K562 (cell line): ENCODE results near the gene KRT8. TPM values are rescaled to one million over a fixed set of nuclear protein-coding genes. Genes with fewer than 3 reads are reported as not detected.

Experiments used
- ATAC-seq: fragments of 200-7000 bp; cut with Tn5 transposase; 3 replicates; pipeline ENCODE4 v1.9.1; 2020; ENCODE audit warnings: moderate library complexity
- BruUV-seq: library from RNA; stranded (reverse); fragments of 400-500 nt; replicated peaks from 2 replicates; lab custom pipeline; 2021; lab: Mats Ljungman, UMichigan
- CTCF ChIA-PET: fragments of 300-600 bp; formaldehyde crosslinking; extraction: SDS; loops from one replicate; lab custom pipeline; 2021; ENCODE audit warnings: low intra/inter-chr PET ratio; lab: Yijun Ruan, JAX
- POLR2A ChIA-PET: fragments of 300-600, 350-650 bp; sonication (Branson Sonifier 250); formaldehyde crosslinking; extraction: SDS; loops from one replicate; lab custom pipeline; 2021; ENCODE audit warnings: antibody characterized with exemption, inconsistent platforms; lab: Yijun Ruan, JAX
- DNase-seq, 4 experiments: peaks; one replicate each; pipeline versions ENCODE4 v3.0.0 to v3.0.0-alpha.2; 2011 to 2018; ENCODE audit warnings: low spot score in 3 of 4, mixed read lengths in 3 of 4; ENCODE audit errors: extremely low read depth in 1 of 4
- FAIRE-seq: peaks from 2 replicates; lab custom pipeline; 2011; peaks lifted over from hg19 to GRCh38; lab: Jason Lieb, UNC
- H2AFZ ChIP-seq: 2 replicates; pipeline ENCODE4 v1.6.0; 2011; ENCODE audit warnings: low read depth, low read length, control low read depth, inconsistent platforms
- H3K27ac ChIP-seq: fragments of 200-600 bp; 3 replicates; pipeline ENCODE4 v1.8.0; 2011; ENCODE audit warnings: low read depth, mild to moderate bottlenecking, control low read depth, inconsistent platforms, low read length, moderate library complexity, mixed read lengths; ENCODE audit errors: extremely low read depth
- H3K27me3 ChIP-seq, 2 experiments: fragments of 300-600 bp in 1 of 2; 2 replicates in 1 of 2; 3 replicates in 1 of 2; pipeline versions ENCODE4 v1.6.0 to v1.8.0; 2011; ENCODE audit warnings: inconsistent platforms in 2 of 2, low read length in 2 of 2, mild to moderate bottlenecking in 1 of 2, mixed read lengths in 1 of 2, moderate library complexity in 1 of 2; ENCODE audit not compliant: control insufficient read depth in 2 of 2, insufficient read depth in 2 of 2
- H3K36me3 ChIP-seq: fragments of 300-600 bp; 3 replicates; pipeline ENCODE4 v1.8.0; 2011; ENCODE audit warnings: mild to moderate bottlenecking, low read length, inconsistent platforms; ENCODE audit not compliant: control insufficient read depth, insufficient read depth
- H3K4me1 ChIP-seq, 2 experiments: fragments of 200-600 bp in 1 of 2; replicated peaks in 1 of 2; 2 replicates in 1 of 2; 3 replicates in 1 of 2; pipeline versions ENCODE4 v1.5.1 to v1.8.0; 2011; ENCODE audit warnings: inconsistent platforms in 2 of 2, low read length in 2 of 2, mild to moderate bottlenecking in 1 of 2, mixed read lengths in 1 of 2, moderate library complexity in 1 of 2; ENCODE audit not compliant: control insufficient read depth in 2 of 2, insufficient read depth in 2 of 2
- H3K4me2 ChIP-seq: 2 replicates; pipeline ENCODE4 v1.6.1; 2011; ENCODE audit warnings: low read length, control low read depth, inconsistent platforms, mixed read lengths; ENCODE audit not compliant: insufficient read depth
- H3K4me3 ChIP-seq: fragments of 200-600 bp; sonication (generic), shearing (Covaris generic); 2 replicates; pipeline ENCODE4 v1.5.1; 2016; ENCODE audit warnings: control low read depth, inconsistent platforms
- H3K79me2 ChIP-seq: fragments of 200-600 bp; 3 replicates; pipeline ENCODE4 v1.8.0; 2011; ENCODE audit warnings: low read length, inconsistent platforms; ENCODE audit not compliant: control insufficient read depth, insufficient read depth
- H3K9ac ChIP-seq, 2 experiments: 2 replicates each; pipeline versions ENCODE4 v1.6.0 to v1.6.1; 2011; ENCODE audit warnings: low read depth in 2 of 2, low read length in 2 of 2, control low read depth in 1 of 2, inconsistent platforms in 1 of 2, mild to moderate bottlenecking in 1 of 2, mixed read lengths in 1 of 2; ENCODE audit not compliant: insufficient read depth in 1 of 2
- H3K9me1 ChIP-seq: one replicate; pipeline ENCODE4 v1.6.0; 2011; ENCODE audit warnings: inconsistent platforms, mild to moderate bottlenecking, low read length, moderate library complexity; ENCODE audit not compliant: control insufficient read depth, insufficient read depth
- H3K9me3 ChIP-seq: replicated peaks from 2 replicates; pipeline ENCODE4 v1.5.1; 2011; ENCODE audit warnings: low read depth, low read length, inconsistent platforms; ENCODE audit not compliant: control insufficient read depth, insufficient read depth
- H4K20me1 ChIP-seq: replicated peaks from 2 replicates; pipeline ENCODE4 v1.6.1; 2011; ENCODE audit warnings: low read length, inconsistent platforms, mixed read lengths; ENCODE audit not compliant: control insufficient read depth, insufficient read depth
- CREB1 ChIP-seq, 2 experiments: sonication (generic) in 1 of 2; formaldehyde crosslinking in 1 of 2; IDR thresholded peaks; 2 replicates each; pipeline versions ENCODE4 v1.6.1 to v1.8.0; 2012 to 2022; ENCODE audit warnings: inconsistent platforms in 1 of 2, mild to moderate bottlenecking in 1 of 2, missing genetic modification reagents in 1 of 2, moderate library complexity in 1 of 2
- GTF2F1 ChIP-seq: IDR thresholded peaks from 2 replicates; pipeline ENCODE4 v1.6.1; 2011; ENCODE audit warnings: low read depth, low read length, improper control_type of control experiment
- HDAC8 ChIP-seq: fragments of 450-650 bp; IDR thresholded peaks from 2 replicates; pipeline ENCODE4 v1.6.1; 2016; ENCODE audit warnings: mild to moderate bottlenecking, missing genetic modification characterization, moderate library complexity, missing compliant biosample characterization
- HNRNPLL ChIP-seq: fragments of 200-400 bp; formaldehyde crosslinking; IDR thresholded peaks from 2 replicates; pipeline ENCODE4 v1.6.1; 2017; ENCODE audit warnings: low read length, low read depth, mild to moderate bottlenecking; ENCODE audit not compliant: poor library complexity, severe bottlenecking
- NFATC3 ChIP-seq: fragments of 450-650 bp; IDR thresholded peaks from 2 replicates; pipeline ENCODE4 v1.6.1; 2017; ENCODE audit warnings: mild to moderate bottlenecking
- RBM25 ChIP-seq: fragments of 200-400 bp; formaldehyde crosslinking; IDR thresholded peaks from 2 replicates; pipeline ENCODE4 v1.6.1; 2018; ENCODE audit warnings: low read length, low read depth, moderate library complexity; ENCODE audit not compliant: severe bottlenecking
- TBL1XR1 ChIP-seq, 2 experiments: IDR thresholded peaks; 2 replicates each; pipeline ENCODE4 v1.6.1; 2012; ENCODE audit warnings: improper control_type of control experiment in 2 of 2, low read length in 2 of 2, mild to moderate bottlenecking in 1 of 2
- ZNF140 ChIP-seq: fragments of 250-450 bp; sonication (Bioruptor Pico); IDR thresholded peaks from 2 replicates; pipeline ENCODE4 v1.8.0; 2021; ENCODE audit warnings: moderate library complexity, mild to moderate bottlenecking, inconsistent platforms
- ZNF224 ChIP-seq: sonication (generic); formaldehyde crosslinking; IDR thresholded peaks from 2 replicates; pipeline ENCODE4 v1.8.0; 2022; ENCODE audit warnings: mild to moderate bottlenecking, missing genetic modification reagents
- WGBS: fragments of 100-300 bp; shearing (Covaris generic); methylation state at CpG from one replicate; pipeline ENCODE4 v1.1.6; 2016; ENCODE audit warnings: low coverage, mixed read lengths; ENCODE audit not compliant: insufficient coverage; ENCODE audit errors: missing lambda C conversion rate; 5-methylcytosine and 5-hydroxymethylcytosine counted together
- in situ Hi-C: fragments of 300-500 bp; cut with MboI; formaldehyde crosslinking; loops from 4 replicates; pipeline ENCODE4 v1.15.0; 2018; ENCODE audit warnings: inconsistent platforms, mixed read lengths
- intact Hi-C: fragments of 100-400 bp; cut with micrococcal nuclease; formaldehyde crosslinking; loops from 2 replicates; pipeline ENCODE4 v1.14.2; 2022
- polyA plus RNA-seq, 8 experiments: library from polyadenylated mRNA; depleted of rRNA in 4 of 8; stranded (reverse) in 5 of 8; unstranded in 3 of 8; fragments of >200 nt; fragmentation: Nextera tagmentation in 2 of 8; fragmentation: Illumina TruSeq in 1 of 8; extraction: Ambion mirVana in 2 of 8; extraction: Trizol in 1 of 8; gene quantifications; 2 replicates each; pipeline versions ENCODE4 v1.2.1 to v1.2.3, GENCODE V29; 2011 to 2014; ENCODE audit warnings: inconsistent platforms in 1 of 8, missing spikeins in 1 of 8
- total RNA-seq, 7 experiments: library from RNA; depleted of rRNA in 6 of 7; stranded (reverse); fragments of >200 nt in 6 of 7; fragmentation: Illumina TruSeq in 2 of 7; extraction: Trizol in 2 of 7; gene quantifications; 2 replicates each; pipeline versions ENCODE4 v1.2.1 to v1.2.3, GENCODE V29; 2011 to 2021; ENCODE audit warnings: low replicate concordance in 1 of 7
- TF ChIP-seq, protein P1 (sequence below): fragments of 250-450 bp; sonication (Bioruptor Pico); IDR thresholded peaks from 2 replicates; pipeline ENCODE4 v1.8.0; 2021; ENCODE audit warnings: moderate library complexity, mild to moderate bottlenecking, inconsistent platforms
- TF ChIP-seq, protein P2 (sequence below): fragments of 200-800 bp; sonication (Bioruptor generic); IDR thresholded peaks from 2 replicates; pipeline ENCODE4 v1.6.1; 2017; ENCODE audit warnings: missing genetic modification characterization, missing compliant biosample characterization
- TF ChIP-seq, protein P3 (sequence below), 3 experiments: fragments of 200-800 bp in 1 of 3; fragments of 250-450 bp in 1 of 3; fragments of 450-650 bp in 1 of 3; sonication (Bioruptor Pico) in 1 of 3; sonication (Bioruptor generic) in 1 of 3; formaldehyde crosslinking in 1 of 3; IDR thresholded peaks; 2 replicates each; pipeline versions ENCODE4 v1.6.1 to v1.8.0; 2016 to 2022; ENCODE audit warnings: mild to moderate bottlenecking in 2 of 3, missing genetic modification characterization in 2 of 3, missing compliant biosample characterization in 1 of 3, moderate library complexity in 1 of 3

The KRT8 gene
- total and polyA plus RNA-seq, 9 of the 15 experiments (the other 6 are each of a cell fraction or from before 2014, with no cell fraction given), result 41.5 to 661 (median 260) TPM

DNA sequence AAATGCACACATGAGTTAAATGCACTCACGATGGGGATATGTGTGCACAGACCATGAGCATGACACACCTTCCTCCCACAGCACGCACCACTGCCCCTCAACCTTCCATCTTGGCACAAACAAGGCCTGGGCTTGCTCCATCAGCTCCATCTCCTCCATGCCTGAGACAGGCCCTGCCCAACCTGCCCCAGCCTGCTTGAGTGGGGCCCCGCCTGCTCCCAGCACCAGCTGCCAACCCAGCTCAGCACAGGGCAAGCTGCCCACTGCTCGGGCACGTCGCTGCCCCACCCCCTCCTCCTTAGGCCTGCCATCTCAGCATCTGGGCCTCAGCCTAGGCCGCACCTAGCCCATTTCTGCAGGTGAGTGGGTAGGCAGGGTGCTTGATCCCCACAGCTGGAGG is 28.5 kb downstream of the KRT8 start:
- FAIRE-seq, result no peak
- no peak overlapping the region; the same call in 1 of the 2 replicates for H2AFZ ChIP-seq
- intact Hi-C loops, result loop anchor here (10.0 kb wide), 1 partner anchor 182 kb away; no protein-coding TSS in a partner anchor
- no peak for TF ChIP-seq GTF2F1
- no peak for TF ChIP-seq HDAC8
- TF ChIP-seq RBM25, result no peak
- TF ChIP-seq, protein P1, sequence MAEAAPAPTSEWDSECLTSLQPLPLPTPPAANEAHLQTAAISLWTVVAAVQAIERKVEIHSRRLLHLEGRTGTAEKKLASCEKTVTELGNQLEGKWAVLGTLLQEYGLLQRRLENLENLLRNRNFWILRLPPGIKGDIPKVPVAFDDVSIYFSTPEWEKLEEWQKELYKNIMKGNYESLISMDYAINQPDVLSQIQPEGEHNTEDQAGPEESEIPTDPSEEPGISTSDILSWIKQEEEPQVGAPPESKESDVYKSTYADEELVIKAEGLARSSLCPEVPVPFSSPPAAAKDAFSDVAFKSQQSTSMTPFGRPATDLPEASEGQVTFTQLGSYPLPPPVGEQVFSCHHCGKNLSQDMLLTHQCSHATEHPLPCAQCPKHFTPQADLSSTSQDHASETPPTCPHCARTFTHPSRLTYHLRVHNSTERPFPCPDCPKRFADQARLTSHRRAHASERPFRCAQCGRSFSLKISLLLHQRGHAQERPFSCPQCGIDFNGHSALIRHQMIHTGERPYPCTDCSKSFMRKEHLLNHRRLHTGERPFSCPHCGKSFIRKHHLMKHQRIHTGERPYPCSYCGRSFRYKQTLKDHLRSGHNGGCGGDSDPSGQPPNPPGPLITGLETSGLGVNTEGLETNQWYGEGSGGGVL (CRISPR knock-in tag), result no peak
- no peak for TF ChIP-seq NFATC3
- no peak for TF ChIP-seq CREB1 (IDR thresholded peaks at IDR 0.05)
- TF ChIP-seq CREB1 (CRISPR knock-in tag; IDR thresholded peaks at IDR 0.05), result no peak
- TF ChIP-seq, protein P2, sequence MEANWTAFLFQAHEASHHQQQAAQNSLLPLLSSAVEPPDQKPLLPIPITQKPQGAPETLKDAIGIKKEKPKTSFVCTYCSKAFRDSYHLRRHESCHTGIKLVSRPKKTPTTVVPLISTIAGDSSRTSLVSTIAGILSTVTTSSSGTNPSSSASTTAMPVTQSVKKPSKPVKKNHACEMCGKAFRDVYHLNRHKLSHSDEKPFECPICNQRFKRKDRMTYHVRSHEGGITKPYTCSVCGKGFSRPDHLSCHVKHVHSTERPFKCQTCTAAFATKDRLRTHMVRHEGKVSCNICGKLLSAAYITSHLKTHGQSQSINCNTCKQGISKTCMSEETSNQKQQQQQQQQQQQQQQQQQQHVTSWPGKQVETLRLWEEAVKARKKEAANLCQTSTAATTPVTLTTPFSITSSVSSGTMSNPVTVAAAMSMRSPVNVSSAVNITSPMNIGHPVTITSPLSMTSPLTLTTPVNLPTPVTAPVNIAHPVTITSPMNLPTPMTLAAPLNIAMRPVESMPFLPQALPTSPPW (CRISPR knock-in tag), result no peak
- TF ChIP-seq ZNF224, result no peak
- TF ChIP-seq, protein P3, sequence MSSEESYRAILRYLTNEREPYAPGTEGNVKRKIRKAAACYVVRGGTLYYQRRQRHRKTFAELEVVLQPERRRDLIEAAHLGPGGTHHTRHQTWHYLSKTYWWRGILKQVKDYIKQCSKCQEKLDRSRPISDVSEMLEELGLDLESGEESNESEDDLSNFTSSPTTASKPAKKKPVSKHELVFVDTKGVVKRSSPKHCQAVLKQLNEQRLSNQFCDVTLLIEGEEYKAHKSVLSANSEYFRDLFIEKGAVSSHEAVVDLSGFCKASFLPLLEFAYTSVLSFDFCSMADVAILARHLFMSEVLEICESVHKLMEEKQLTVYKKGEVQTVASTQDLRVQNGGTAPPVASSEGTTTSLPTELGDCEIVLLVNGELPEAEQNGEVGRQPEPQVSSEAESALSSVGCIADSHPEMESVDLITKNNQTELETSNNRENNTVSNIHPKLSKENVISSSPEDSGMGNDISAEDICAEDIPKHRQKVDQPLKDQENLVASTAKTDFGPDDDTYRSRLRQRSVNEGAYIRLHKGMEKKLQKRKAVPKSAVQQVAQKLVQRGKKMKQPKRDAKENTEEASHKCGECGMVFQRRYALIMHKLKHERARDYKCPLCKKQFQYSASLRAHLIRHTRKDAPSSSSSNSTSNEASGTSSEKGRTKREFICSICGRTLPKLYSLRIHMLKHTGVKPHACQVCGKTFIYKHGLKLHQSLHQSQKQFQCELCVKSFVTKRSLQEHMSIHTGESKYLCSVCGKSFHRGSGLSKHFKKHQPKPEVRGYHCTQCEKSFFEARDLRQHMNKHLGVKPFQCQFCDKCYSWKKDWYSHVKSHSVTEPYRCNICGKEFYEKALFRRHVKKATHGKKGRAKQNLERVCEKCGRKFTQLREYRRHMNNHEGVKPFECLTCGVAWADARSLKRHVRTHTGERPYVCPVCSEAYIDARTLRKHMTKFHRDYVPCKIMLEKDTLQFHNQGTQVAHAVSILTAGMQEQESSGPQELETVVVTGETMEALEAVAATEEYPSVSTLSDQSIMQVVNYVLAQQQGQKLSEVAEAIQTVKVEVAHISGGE (CRISPR knock-in tag; IDR thresholded peaks at IDR 0.05), result no peak
- TF ChIP-seq HNRNPLL, result no peak
- TF ChIP-seq TBL1XR1 (IDR thresholded peaks at IDR 0.05; ENCODE audit: low read length in 2 of 2), result no peak
- no peak for TF ChIP-seq ZNF140 (CRISPR knock-in tag)
- no peak for DNase-seq
- H3K27me3 ChIP-seq, result no peaks in the 10 kb centered on the region
- 75% methylated on average over 5 of the region's 7 CpGs for WGBS
- 0 out of 4 replicates have a peak overlapping the region, but pooled peaks of 1 of the 2 experiments have one; percentile 8 for H3K9ac ChIP-seq
- ChIA-PET POLR2A (no interaction called here), CTCF (no interaction called here)
- no peaks in the 10 kb centered on the region for H3K9me1 ChIP-seq
- in situ Hi-C loops, result loop anchor here (5.0 kb wide), 1 partner anchor 494 kb away; no protein-coding TSS in a partner anchor
- no peak for ATAC-seq
- H3K27ac ChIP-seq, result no peak overlapping the region
- H3K79me2 ChIP-seq, result no peaks in the 10 kb centered on the region
- BruUV-seq, result no TSS peak
- H3K9me3 ChIP-seq, result no peaks in the 10 kb centered on the region
- H4K20me1 ChIP-seq, result no peaks in the 10 kb centered on the region
- no peaks in the 10 kb centered on the region for H3K36me3 ChIP-seq
- no peak overlapping the region for H3K4me3 ChIP-seq
- no peak overlapping the region; the same call in 1 of the 2 replicates for H3K4me2 ChIP-seq
- peaks cover 49 to 56% of the 10 kb centered on the region in 2 experiments for H3K4me1 ChIP-seq
